Activated T-cell treated with anti-CD3 and anti-CD28 coated beads for 4 hours (primary cell): Measurements from ENCODE around the gene BBS10.
"Not testable (repeated sequence)": the region's sequence is repeated elsewhere in the genome, so short reads cannot be mapped to it uniquely, and the experiment has no call there.

Source experiments
- DNase-seq: peaks from one replicate; pipeline ENCODE4 v3.0.0-alpha.2; 2020

The BBS10 gene

GRCh38 chr12:76329159-76329558 lies 19.1 kb downstream of the BBS10 start:
- DNase-seq, result no peak

GRCh38 chr12:76319595-76320319 lies 28.5 kb downstream of the BBS10 start:
- not testable (repeated sequence) for DNase-seq

DNA sequence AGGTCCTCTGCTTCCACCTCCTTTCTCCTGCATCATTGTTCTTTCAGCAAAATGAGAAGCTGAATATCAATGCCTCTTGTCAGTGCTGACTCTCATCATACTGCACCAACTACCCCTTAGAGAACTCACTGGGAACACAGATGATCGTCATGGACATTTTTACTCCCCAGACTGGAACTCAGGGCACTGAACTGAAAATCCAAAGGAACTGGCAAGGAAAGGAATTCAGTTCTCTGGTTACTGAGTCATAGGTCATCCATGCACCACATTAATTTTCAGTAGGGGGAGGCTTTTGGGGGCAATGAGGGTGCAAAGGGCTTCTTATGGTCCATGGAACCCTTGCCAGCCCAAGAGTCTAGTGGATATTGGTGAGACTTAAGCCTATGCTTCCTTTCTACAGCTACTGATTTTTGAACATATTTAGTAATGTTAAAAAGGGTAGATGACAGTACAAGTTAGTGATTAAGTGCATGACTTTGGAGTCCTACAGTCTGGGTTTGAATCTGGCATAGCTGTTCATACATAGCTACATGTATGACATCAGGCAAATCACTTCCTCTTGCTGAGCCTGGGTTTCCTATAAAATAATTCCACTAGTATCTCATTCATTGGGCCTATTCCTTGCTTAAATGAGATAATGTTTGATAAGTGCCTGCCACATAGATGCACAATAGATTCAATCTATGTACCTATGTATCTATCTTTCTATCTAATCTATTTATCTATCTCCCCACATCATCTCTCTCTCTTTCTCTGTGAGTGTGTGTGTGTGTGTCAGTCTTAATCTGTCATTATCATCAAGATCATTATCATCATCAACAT lies 29.2 kb downstream of the BBS10 start:
- no peak for DNase-seq

- no peak for DNase-seq
These were observed 30.2 kb downstream of the BBS10 start for GRCh38 chr12:76317976-76318375.

DNA sequence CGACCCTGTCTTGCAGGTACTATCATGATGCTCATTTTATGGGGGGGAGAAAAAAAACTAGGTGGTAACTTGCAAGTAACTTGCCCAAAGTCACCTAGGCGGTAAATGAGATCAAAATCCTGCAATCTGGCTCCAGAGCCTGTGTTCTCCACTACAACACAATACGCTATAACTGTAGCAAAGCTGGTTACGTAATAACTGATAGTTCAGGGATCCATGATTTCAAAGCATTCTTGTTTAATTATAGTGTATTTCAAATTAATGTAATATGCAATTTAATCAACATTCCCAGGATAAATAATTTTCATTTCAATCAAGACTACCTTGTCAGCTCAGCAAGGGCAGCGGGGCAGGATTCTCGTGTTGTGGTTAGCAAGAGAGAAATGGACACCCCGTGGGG lies 31.7 kb downstream of the BBS10 start:
- DNase-seq, result no peak

- DNase-seq, result no peak
These were observed 34.9 kb downstream of the BBS10 start for GRCh38 chr12:76313299-76313698.

DNA sequence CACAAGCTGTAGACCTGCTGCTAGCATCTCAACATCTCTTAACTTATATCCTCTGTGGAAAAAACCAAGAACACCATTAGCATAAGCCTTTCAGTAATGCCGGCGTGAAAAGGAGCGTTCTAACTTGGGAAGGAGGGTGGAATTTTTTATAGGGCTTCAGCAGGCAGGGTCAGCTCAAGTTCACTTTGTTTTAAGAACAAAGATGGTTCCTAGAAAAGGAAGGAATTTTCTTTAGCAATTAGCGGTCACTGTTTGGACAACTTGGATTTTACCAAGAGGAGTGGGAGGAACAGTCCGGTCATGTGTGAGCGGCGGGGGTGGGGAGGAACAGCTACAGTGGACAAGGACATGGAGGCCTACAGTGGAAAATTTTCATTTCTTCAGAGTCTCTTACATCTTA lies 35.9 kb downstream of the BBS10 start:
- DNase-seq, result no peak

DNA sequence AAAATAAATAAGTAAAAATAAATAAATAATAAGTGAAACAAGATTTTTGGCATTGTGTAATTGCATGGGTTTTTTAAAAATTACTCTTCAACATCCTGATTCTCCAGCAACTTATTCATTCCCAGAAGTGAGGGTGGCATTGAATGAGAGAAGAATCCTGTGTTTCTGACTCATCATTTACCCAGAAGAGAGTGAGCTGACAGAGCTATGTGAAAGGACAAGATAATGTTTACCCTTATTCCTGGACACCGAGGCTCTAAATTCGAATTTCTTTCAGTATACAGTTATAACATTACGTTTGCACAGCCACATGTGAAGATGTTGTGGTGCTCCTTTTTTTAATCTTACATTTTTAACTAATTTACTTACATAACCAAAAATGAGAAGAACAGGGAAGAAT lies 36.4 kb downstream of the BBS10 start:
- DNase-seq, result no peak

DNA sequence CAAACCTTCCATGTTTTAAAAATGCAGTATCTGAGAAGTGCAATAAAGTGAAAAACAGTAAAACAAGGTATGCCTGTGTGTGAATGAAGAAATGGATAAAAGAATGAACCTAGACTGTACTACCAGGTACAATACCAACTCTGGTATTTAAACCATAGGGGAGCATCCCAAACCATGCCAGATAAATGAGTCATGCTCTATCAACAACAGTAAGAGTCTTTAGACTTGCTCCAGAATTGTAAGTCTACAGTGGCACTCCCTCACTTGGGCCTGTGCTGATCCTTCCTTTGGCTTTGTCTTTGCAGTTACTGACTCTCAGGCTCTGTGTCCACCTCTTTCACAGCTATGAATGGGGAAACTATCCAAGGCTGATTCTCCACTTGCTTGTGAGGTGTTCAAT lies 38.1 kb downstream of the BBS10 start:
- no peak for DNase-seq

- DNase-seq, result no peak
These were observed 39.3 kb downstream of the BBS10 start for GRCh38 chr12:76308866-76309265.

DNA sequence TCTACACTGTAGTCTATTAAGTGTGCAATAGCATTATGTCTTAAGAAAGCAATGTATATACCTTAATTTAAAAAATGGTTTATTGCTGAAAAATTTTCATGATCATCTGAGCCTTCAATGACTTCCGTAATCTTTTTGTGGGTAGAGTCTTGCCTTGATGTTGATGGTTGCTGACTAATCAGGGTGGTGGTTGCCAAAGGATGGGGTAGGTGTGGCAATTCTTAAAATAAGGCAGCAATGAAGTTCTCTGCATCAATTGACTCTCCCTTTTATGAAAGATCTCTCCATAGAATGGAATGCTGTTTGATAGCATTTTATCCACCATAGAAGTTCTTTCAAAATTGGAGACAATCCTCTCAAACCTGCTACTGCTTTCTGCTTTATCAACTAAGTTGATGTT lies 41.1 kb downstream of the BBS10 start:
- DNase-seq, result no peak

- DNase-seq, result no peak
These were observed 44.2 kb downstream of the BBS10 start for GRCh38 chr12:76303989-76304460.

DNA sequence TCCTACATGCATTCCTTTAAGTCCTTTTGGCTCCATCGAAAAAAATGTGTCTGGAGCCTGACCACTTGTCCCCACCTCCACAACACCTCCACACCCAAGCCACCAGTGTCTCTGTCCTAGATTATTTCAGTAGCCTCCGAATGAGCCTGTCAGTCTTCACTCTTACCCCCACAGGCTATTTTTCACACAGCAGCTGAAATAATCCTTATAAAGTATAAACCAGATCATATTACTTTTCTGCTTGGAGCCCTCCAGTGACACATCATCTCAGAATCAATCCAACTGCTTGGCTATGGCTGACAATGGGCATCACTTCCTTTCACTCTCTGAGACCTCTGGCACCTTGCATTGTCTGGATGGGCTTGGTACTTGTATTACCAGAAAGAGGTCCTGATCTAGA lies 44.9 kb downstream of the BBS10 start:
- no peak for DNase-seq

DNA sequence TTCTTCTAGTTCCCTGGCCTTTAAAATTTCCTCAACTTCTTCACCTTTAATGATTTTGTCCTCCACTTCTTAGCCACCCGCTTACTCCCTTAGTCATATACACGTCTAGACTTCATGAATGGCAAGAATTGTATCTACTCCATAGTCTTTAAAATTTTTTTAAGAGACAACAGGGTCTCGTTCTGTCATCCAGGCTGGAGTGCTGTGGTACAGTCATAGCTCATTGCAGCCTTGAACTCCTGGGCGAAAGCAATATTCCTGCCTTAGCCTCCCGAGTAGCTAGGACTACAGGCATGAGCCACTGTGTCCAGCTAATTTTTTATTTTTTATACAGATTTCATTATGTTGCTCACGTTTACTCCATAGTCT lies 47.9 kb downstream of the BBS10 start:
- DNase-seq, result no peak

DNA sequence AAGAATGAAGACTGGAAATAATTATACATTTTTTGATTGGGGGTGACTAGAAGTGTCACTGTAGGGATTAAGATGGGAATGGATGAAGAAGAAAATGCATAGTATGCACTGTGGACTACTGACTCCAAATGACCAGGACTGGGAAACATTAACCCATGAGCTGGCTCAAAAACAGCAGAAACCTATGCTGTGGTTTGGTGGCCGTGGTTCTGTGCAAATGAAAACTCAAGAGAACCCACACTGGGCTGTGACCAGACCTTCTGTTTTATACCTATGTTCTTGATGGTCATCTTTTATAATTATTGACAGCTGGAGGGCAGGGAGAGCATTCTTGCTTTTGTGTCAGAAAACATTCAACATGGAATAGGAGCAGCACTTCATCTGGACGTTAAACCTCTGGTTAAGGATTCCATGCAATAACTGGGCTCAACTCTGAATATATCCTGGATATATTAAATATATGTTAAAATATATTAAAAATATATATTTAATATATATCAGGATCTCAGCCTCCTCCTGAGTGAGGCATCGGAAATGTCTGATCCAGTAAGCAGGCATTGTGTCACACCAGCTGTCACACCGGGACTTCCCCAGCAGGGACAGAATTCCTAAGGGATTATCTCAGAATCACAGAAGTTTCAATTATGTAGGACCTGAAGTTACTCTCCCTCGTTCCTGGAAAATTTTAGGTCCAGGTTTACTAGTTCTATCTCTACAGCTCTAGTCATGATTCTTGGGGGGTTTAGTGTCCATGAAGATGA lies 48.5 kb downstream of the BBS10 start:
- no peak for DNase-seq
